Keratinocyte (primary cell): Measurements from ENCODE around the gene FBN2. TPM values are rescaled to one million over a fixed set of nuclear protein-coding genes. Genes with fewer than 3 reads are reported as not detected.
"Not testable (repeated sequence)": the region's sequence is repeated elsewhere in the genome, so short reads cannot be mapped to it uniquely, and the experiment has no call there.

ENCODE experiments used
- DNase-seq: peaks from one replicate; pipeline ENCODE4 v3.0.0-alpha.2; 2011; ENCODE audit warnings: low read depth, missing footprints, low spot score
- FAIRE-seq: peaks from 2 replicates; lab custom pipeline; 2011; peaks lifted over from hg19 to GRCh38; lab: Jason Lieb, UNC
- H2AFZ ChIP-seq: 2 replicates; pipeline ENCODE4 v1.6.0; 2012; ENCODE audit warnings: low read length, control low read depth, inconsistent platforms; ENCODE audit not compliant: control insufficient read depth
- H3K27ac ChIP-seq: 2 replicates; pipeline ENCODE4 v1.5.1; 2011; ENCODE audit warnings: low read length; ENCODE audit not compliant: control insufficient read depth, insufficient read depth
- H3K27me3 ChIP-seq: 3 replicates; pipeline ENCODE4 v1.6.0; 2011; ENCODE audit warnings: low read length; ENCODE audit not compliant: control insufficient read depth, insufficient read depth; ENCODE audit errors: extremely low read depth
- H3K36me3 ChIP-seq, 2 experiments: 2 replicates in 1 of 2; 3 replicates in 1 of 2; pipeline ENCODE4 v1.5.1; 2011; ENCODE audit warnings: low read length in 2 of 2, mild to moderate bottlenecking in 1 of 2; ENCODE audit not compliant: control insufficient read depth in 2 of 2, insufficient read depth in 2 of 2; ENCODE audit errors: extremely low read depth in 1 of 2
- H3K4me1 ChIP-seq: 3 replicates; pipeline ENCODE4 v1.5.1; 2011; ENCODE audit warnings: low read length; ENCODE audit not compliant: control insufficient read depth, insufficient read depth; ENCODE audit errors: extremely low read depth
- H3K4me2 ChIP-seq: 3 replicates; pipeline ENCODE4 v1.6.0; 2011; ENCODE audit warnings: low read depth, low read length; ENCODE audit not compliant: control insufficient read depth, insufficient read depth; ENCODE audit errors: extremely low read depth
- H3K4me3 ChIP-seq, 3 experiments: fragments of 200-600 bp in 1 of 3; sonication (generic) in 1 of 3; 2 replicates in 2 of 3; 3 replicates in 1 of 3; pipeline ENCODE4 v1.5.1; 2011 to 2016; ENCODE audit warnings: low read length in 3 of 3, mild to moderate bottlenecking in 3 of 3, control low read depth in 2 of 3, inconsistent platforms in 1 of 3, low read depth in 1 of 3, mixed read lengths in 1 of 3, mixed run types in 1 of 3, moderate library complexity in 1 of 3; ENCODE audit not compliant: control insufficient read depth in 2 of 3, insufficient read depth in 2 of 3; ENCODE audit errors: extremely low read depth in 1 of 3
- H3K79me2 ChIP-seq: 2 replicates; pipeline ENCODE4 v1.6.0; 2012; ENCODE audit warnings: low read length; ENCODE audit not compliant: control insufficient read depth, insufficient read depth
- H3K9ac ChIP-seq: 3 replicates; pipeline ENCODE4 v1.6.0; 2011; ENCODE audit warnings: low read length; ENCODE audit not compliant: control insufficient read depth, insufficient read depth; ENCODE audit errors: extremely low read depth
- H3K9me1 ChIP-seq: 3 replicates; pipeline ENCODE4 v1.6.0; 2011; ENCODE audit warnings: low read length; ENCODE audit not compliant: control insufficient read depth, insufficient read depth; ENCODE audit errors: extremely low read depth
- H3K9me3 ChIP-seq: 2 replicates; pipeline ENCODE4 v1.5.1; 2012; ENCODE audit warnings: low read depth, low read length; ENCODE audit not compliant: control insufficient read depth
- H4K20me1 ChIP-seq: 3 replicates; pipeline ENCODE4 v1.6.0; 2011; ENCODE audit warnings: low read length; ENCODE audit not compliant: control insufficient read depth, insufficient read depth; ENCODE audit errors: extremely low read depth
- CTCF ChIP-seq, 3 experiments: IDR thresholded peaks in 1 of 3; conservative IDR thresholded peaks in 1 of 3; optimal IDR thresholded peaks in 1 of 3; 2 replicates in 2 of 3; 3 replicates in 1 of 3; pipeline versions ENCODE3 to v1.5.1; 2011; ENCODE audit warnings: low read length in 3 of 3, mild to moderate bottlenecking in 3 of 3, moderate library complexity in 2 of 3, control low read depth in 1 of 3, inconsistent platforms in 1 of 3; ENCODE audit not compliant: insufficient read depth in 2 of 3; ENCODE audit errors: extremely low read depth in 1 of 3
- EZH2 ChIP-seq: IDR thresholded peaks from one replicate; pipeline ENCODE4 v1.6.1; 2012; ENCODE audit warnings: inconsistent platforms, mild to moderate bottlenecking, low read length, moderate library complexity
- dilution Hi-C: fragments of 300-500 bp; cut with MboI; formaldehyde crosslinking; loops from one replicate; pipeline ENCODE4 v1.7.0; 2020; ENCODE audit warnings: low sequenced_read_pairs; ENCODE audit not compliant: extremely low pct_ligation_motif_present
- polyA plus RNA-seq, 5 experiments: library from polyadenylated mRNA; depleted of rRNA in 3 of 5; stranded (reverse) in 3 of 5; stranded (forward) in 1 of 5; unstranded in 1 of 5; fragments of >200 nt; gene quantifications; 1 replicate in 1 of 5; 2 replicates in 3 of 5; 3 replicates in 1 of 5; pipeline versions ENCODE4 v1.2.1 to v1.2.3, GENCODE V29; 2011 to 2012; ENCODE audit warnings: missing spikeins in 2 of 5, low read depth in 1 of 5, low replicate concordance in 1 of 5

The FBN2 gene
- polyA plus RNA-seq, 1 donor (not counting 4 experiments of a cell fraction or from before 2014, with no cell fraction given): 30.1 TPM

- H3K4me1 ChIP-seq: no peaks in the 10 kb centered on the region
- no peaks in the 10 kb centered on the region for H3K27me3 ChIP-seq
- H3K9me1 ChIP-seq: no peaks in the 10 kb centered on the region
- no peak overlapping the region for H3K9ac ChIP-seq
- H3K4me3 ChIP-seq: no peak overlapping the region
- no peaks in the 10 kb centered on the region for H3K79me2 ChIP-seq
- H3K4me2 ChIP-seq: no peak overlapping the region
- peak overlapping the region; percentile 20 for H2AFZ ChIP-seq
- H3K36me3 ChIP-seq: peaks cover 9 to 11% of the 10 kb centered on the region in 2 experiments
- DNase-seq (no peak), FAIRE-seq (no peak)
- no peaks in the 10 kb centered on the region for H4K20me1 ChIP-seq
- TF ChIP-seq CTCF (optimal IDR thresholded peaks at IDR 0.05 in 1 of 3, IDR thresholded peaks at IDR 0.05 in 1 of 3, conservative IDR thresholded peaks at IDR 0.05 in 1 of 3; ENCODE audit: extremely low read depth in 1 of 3, insufficient read depth in 2 of 3, low read length in 3 of 3): no peak
- no peak for TF ChIP-seq EZH2
- H3K27ac ChIP-seq: no peak overlapping the region
- no peaks in the 10 kb centered on the region for H3K9me3 ChIP-seq
- dilution Hi-C loops: no loop called here
Measured at GRCh38 chr5:128328446-128328845, 209.6 kb downstream of the FBN2 start.

GRCh38 chr5:128328007-128328406 lies 210.0 kb downstream of the FBN2 start:
- Histone ChIP-seq H4K20me1 (no peaks in the 10 kb centered on the region), H3K9me3 (no peaks in the 10 kb centered on the region), H3K36me3 (peaks cover 9 to 11% of the 10 kb centered on the region in 2 experiments), H3K9me1 (no peaks in the 10 kb centered on the region), H3K27ac (no peak overlapping the region), H3K27me3 (no peaks in the 10 kb centered on the region), H3K4me2 (no peak overlapping the region), H3K79me2 (no peaks in the 10 kb centered on the region), H3K4me3 (no peak overlapping the region), H3K4me1 (no peaks in the 10 kb centered on the region), H2AFZ (no peak overlapping the region), H3K9ac (no peak overlapping the region)
- no peak for DNase-seq
- TF ChIP-seq CTCF (optimal IDR thresholded peaks at IDR 0.05 in 1 of 3, IDR thresholded peaks at IDR 0.05 in 1 of 3, conservative IDR thresholded peaks at IDR 0.05 in 1 of 3; ENCODE audit: extremely low read depth in 1 of 3, insufficient read depth in 2 of 3, low read length in 3 of 3) (no peak), EZH2 (no peak)
- FAIRE-seq: no peak
- dilution Hi-C loops: no loop called here

GRCh38 chr5:128321418-128321817 lies 216.6 kb downstream of the FBN2 start:
- not testable (repeated sequence) for FAIRE-seq, H3K9ac ChIP-seq, H4K20me1 ChIP-seq

More at GRCh38 chr5:128321418-128321817, 216.6 kb downstream of the FBN2 start:
- H3K36me3 ChIP-seq, H3K9me3 ChIP-seq, H3K9me1 ChIP-seq, dilution Hi-C loops, H2AFZ ChIP-seq, H3K27ac ChIP-seq, H3K4me2 ChIP-seq, H3K27me3 ChIP-seq, DNase-seq, H3K79me2 ChIP-seq, H3K4me3 ChIP-seq: not testable (repeated sequence)
- H3K4me1 ChIP-seq: peaks cover 14% of the 10 kb centered on the region
